ENCODE measurements around the gene BET1L.

GRCh38 chr11:236774-237767 lies 29.9 kb upstream of the BET1L start, which contains the start of gene PSMD13:
- TF ChIP-seq CTCF (IDR thresholded peaks at IDR 0.05; ENCODE audit: insufficient read depth, low read length) (no peak), POLR2AphosphoS5 (IDR thresholded peaks at IDR 0.05; ENCODE audit: low read depth) (peak; percentile 42; the same call in 1 of the 2 replicates)
